ENCODE data around the gene CCDC82.

DNA sequence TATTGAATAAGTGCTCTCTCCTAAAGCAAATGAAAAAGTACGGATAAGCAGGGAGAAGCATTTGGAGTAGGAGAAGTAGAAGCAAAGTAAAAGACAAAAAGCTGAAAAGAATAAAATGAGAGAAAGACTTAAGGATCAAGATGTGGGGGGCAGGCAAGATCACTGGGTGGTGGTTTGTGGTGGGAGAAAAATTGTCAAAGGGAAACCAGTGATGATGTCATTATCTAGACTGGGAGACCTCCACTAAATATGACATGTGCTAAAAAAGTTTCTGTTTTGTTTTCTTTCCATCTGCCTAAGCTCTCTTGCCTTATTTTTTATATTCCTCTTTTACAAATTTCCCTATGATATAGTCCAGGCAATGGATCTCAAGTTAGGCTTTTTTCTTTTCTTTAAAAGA lies 31.9 kb downstream of the CCDC82 start:
- TF ChIP-seq, protein P1, sequence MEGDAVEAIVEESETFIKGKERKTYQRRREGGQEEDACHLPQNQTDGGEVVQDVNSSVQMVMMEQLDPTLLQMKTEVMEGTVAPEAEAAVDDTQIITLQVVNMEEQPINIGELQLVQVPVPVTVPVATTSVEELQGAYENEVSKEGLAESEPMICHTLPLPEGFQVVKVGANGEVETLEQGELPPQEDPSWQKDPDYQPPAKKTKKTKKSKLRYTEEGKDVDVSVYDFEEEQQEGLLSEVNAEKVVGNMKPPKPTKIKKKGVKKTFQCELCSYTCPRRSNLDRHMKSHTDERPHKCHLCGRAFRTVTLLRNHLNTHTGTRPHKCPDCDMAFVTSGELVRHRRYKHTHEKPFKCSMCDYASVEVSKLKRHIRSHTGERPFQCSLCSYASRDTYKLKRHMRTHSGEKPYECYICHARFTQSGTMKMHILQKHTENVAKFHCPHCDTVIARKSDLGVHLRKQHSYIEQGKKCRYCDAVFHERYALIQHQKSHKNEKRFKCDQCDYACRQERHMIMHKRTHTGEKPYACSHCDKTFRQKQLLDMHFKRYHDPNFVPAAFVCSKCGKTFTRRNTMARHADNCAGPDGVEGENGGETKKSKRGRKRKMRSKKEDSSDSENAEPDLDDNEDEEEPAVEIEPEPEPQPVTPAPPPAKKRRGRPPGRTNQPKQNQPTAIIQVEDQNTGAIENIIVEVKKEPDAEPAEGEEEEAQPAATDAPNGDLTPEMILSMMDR (IDR thresholded peaks at IDR 0.05): no peak
- TF ChIP-seq POLR2A (IDR thresholded peaks at IDR 0.05; ENCODE audit: low read length) (no peak), RAD21 (conservative IDR thresholded peaks at IDR 0.05 in 1 of 2, IDR thresholded peaks at IDR 0.05 in 1 of 2) (no peak), CHD2 (IDR thresholded peaks at IDR 0.05; ENCODE audit: low read length, partially characterized antibody) (no peak)

All from A549 (cell line).